DLD1 (cell line): Measurements from ENCODE around the gene RBMS1.
"Not testable (repeated sequence)": the region's sequence is repeated elsewhere in the genome, so short reads cannot be mapped to it uniquely, and the experiment has no call there.

Experiments
- in situ Hi-C: cut with HindIII; loops from 2 replicates; pipeline ENCODE4 v1.10.0; 2017; ENCODE audit warnings: low sequenced_read_pairs

RBMS1 gene

GRCh38 chr2:160387558-160388262, 105.9 kb downstream of the RBMS1 start:
- in situ Hi-C loops: no loop called here

GRCh38 chr2:160384791-160385190, 108.8 kb downstream of the RBMS1 start:
- in situ Hi-C loops: no loop called here

DNA sequence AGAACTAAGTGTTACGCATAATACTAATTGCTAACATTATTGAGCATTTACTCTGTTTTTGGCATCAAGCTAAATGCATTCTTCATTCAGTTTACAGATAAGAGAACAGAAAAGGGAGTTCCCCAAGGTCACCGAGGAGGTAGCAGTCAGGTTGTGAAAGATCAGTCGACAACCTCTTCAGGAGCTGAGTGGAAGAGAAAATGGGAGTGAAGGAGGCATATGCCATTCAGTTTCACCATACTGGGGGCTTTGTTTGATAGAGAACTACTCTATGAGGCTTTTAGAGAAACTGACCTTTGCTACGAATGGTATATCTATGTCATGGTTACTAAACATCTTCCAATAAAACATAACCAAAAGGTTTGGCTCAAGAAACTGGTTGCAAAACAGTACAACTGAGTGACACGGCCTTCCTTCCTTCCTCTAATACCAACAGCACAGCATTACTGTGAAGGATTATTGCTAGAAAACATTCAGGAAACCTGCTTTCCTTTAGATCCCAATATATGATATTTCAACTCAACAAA, 112.1 kb downstream of the RBMS1 start:
- in situ Hi-C loops: no loop called here

GRCh38 chr2:160380611-160381010, 113.0 kb downstream of the RBMS1 start:
- in situ Hi-C loops: no loop called here

GRCh38 chr2:160380000-160380570, 113.5 kb downstream of the RBMS1 start:
- in situ Hi-C loops: no loop called here

GRCh38 chr2:160379399-160379798, 114.2 kb downstream of the RBMS1 start:
- in situ Hi-C loops: no loop called here

GRCh38 chr2:160377204-160377995, 116.2 kb downstream of the RBMS1 start:
- in situ Hi-C loops: no loop called here

DNA sequence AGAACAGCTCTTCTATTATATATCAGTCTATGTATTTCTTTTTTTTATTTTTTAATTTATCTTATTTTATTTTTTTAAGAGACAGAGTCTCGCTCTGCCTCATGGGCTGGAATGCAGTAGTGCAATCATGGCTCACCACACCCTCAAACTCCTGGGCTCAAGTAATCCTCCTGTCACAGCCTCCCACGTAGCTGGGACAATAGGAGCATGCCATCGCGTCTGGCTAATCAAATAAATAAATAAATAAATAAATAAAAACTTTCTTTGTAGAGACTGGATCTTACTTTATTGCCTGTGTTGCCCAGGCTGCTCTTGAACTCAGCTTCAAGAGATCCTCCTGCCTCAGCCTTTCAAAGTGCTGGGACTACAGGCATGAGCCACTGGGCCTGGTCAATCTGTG, 117.0 kb downstream of the RBMS1 start:
- in situ Hi-C loops: no loop called here

DNA sequence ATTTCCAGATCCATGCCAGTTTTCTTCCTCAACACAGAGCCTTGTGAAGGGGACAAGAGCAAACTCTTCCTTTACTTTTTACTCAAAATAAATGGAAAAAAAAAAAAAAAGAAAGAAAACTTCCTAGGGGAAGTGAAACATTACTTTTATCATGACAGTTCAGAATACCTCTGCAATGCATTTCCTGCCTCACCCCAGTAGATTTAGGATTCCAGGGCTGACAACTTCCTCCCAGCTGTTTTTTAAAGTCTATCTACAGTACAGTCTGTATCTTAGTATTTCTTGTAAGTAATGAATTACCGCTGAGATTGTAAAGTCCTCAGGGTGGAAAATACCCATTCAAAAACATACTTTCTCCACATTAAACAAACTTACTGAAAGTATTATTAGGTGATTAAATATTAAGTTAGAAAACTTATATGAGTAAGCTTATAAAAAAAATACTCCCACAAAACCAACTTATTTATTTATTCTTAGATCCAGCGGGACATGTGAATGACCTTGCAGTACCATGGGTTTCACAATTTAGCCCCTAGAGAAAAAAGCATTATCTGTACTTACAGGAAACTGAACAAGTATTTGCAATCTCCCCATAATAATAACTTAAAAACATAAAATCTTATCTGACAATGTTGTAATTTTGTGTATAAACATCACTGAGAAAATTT, 117.7 kb downstream of the RBMS1 start:
- in situ Hi-C loops: no loop called here

DNA sequence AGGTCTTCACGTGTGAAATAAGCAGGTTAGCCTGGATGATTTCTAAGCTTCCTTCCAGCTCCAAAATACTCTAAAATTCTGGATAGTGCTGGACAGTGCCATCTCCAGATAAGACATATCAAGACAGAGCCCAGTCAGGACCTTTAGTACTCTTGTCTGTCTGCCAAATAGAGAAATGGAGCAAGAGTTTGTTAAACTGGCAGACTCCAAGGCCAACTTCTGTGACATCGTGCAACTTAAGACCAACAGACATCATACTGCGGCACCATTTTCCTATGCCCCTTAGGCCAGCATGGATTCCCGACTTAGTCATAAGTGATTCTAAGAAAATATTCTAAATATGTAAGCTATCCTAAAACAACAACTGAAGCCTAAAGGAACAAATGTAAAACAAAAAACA, 118.6 kb downstream of the RBMS1 start:
- in situ Hi-C loops: no loop called here

GRCh38 chr2:160373666-160374065, 119.9 kb downstream of the RBMS1 start:
- in situ Hi-C loops: no loop called here

DNA sequence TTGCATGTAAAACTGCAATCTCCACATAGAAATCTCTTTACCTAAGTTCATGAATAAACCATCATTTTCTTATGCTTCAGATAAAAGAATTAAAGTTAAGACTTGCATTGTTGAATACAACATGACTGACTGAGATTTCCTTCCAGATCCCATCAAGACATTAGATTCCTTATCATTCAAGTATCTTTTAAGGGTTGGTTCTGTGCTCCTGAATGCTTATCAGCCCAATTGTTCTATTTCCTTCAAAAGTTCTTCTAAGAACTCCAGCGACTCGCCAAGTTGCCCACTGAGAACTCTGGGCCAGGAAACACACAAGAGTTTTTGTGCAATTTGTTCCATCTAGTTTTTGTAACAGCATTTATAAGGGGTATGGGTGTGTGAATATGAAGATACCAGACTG, 120.3 kb downstream of the RBMS1 start:
- in situ Hi-C loops: no loop called here

- in situ Hi-C loops: no loop called here
Observed at GRCh38 chr2:160372585-160372984, 121.0 kb downstream of the RBMS1 start.

DNA sequence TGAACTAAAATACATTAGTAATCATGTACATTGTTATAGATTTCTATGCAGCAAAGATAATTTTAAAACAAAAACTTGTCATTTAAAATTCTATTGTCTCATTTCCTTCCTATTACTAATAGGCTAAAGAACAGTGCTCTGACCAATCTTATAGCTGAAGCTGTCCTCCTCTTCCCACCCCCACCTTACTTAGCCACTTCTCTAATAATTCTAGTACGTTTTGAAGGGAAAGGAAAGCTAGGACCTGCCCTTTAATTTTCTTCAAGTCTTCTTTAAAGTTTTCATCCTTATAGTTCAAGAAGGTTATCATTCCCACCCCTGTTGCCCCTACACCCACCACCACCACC, 121.6 kb downstream of the RBMS1 start:
- in situ Hi-C loops: no loop called here

GRCh38 chr2:160371251-160372009, 122.2 kb downstream of the RBMS1 start:
- in situ Hi-C loops: no loop called here

GRCh38 chr2:160368988-160369930, 124.3 kb downstream of the RBMS1 start:
- in situ Hi-C loops: no loop called here

DNA sequence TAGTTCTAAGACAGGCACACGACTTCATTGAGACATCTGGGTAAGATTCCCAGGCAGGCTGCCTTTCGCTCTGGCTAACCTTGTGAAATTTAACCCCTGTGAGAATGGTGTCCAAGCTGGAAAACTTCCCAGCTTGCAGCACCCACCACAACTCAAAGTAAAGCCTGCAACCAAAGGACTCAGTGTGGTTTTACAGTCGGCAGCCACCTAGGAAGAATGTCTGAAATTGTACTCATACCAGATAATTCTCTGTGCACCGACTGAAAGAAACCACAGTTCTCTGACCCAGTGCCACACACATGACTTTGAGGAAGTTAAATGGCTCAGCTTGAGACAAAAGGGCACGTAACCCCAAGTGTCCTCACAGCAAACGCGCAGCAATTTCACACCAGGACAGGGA, 125.7 kb downstream of the RBMS1 start:
- in situ Hi-C loops: no loop called here

GRCh38 chr2:160367139-160367538, 126.5 kb downstream of the RBMS1 start:
- in situ Hi-C loops: not testable (repeated sequence)

DNA sequence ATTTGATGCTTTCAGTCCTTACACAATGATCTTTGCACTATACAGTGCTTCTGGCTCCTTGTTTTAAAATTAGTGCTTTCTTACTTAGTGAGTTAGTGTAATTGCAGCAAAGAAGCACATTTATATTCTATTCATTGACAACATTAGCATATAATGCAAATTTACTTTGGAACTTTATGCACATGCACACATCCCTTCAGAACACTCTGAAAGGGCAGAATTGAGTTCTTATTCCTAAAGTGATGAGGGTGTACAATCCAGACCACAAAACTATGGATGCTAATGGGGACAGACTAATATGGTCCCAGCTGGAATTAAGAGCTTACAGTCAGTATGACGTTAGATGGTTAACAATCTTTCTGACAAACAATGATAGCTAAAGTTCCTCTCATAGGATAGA, 127.1 kb downstream of the RBMS1 start:
- in situ Hi-C loops: no loop called here
